NCI-H2171 (cell line): ENCODE data around the gene NCOA7.

Experiments
- DNase-seq: peaks from one replicate; lab custom pipeline; 2025; lab: John Stamatoyannopoulos, UW

The NCOA7 gene, protein sequence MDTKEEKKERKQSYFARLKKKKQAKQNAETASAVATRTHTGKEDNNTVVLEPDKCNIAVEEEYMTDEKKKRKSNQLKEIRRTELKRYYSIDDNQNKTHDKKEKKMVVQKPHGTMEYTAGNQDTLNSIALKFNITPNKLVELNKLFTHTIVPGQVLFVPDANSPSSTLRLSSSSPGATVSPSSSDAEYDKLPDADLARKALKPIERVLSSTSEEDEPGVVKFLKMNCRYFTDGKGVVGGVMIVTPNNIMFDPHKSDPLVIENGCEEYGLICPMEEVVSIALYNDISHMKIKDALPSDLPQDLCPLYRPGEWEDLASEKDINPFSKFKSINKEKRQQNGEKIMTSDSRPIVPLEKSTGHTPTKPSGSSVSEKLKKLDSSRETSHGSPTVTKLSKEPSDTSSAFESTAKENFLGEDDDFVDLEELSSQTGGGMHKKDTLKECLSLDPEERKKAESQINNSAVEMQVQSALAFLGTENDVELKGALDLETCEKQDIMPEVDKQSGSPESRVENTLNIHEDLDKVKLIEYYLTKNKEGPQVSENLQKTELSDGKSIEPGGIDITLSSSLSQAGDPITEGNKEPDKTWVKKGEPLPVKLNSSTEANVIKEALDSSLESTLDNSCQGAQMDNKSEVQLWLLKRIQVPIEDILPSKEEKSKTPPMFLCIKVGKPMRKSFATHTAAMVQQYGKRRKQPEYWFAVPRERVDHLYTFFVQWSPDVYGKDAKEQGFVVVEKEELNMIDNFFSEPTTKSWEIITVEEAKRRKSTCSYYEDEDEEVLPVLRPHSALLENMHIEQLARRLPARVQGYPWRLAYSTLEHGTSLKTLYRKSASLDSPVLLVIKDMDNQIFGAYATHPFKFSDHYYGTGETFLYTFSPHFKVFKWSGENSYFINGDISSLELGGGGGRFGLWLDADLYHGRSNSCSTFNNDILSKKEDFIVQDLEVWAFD

DNA sequence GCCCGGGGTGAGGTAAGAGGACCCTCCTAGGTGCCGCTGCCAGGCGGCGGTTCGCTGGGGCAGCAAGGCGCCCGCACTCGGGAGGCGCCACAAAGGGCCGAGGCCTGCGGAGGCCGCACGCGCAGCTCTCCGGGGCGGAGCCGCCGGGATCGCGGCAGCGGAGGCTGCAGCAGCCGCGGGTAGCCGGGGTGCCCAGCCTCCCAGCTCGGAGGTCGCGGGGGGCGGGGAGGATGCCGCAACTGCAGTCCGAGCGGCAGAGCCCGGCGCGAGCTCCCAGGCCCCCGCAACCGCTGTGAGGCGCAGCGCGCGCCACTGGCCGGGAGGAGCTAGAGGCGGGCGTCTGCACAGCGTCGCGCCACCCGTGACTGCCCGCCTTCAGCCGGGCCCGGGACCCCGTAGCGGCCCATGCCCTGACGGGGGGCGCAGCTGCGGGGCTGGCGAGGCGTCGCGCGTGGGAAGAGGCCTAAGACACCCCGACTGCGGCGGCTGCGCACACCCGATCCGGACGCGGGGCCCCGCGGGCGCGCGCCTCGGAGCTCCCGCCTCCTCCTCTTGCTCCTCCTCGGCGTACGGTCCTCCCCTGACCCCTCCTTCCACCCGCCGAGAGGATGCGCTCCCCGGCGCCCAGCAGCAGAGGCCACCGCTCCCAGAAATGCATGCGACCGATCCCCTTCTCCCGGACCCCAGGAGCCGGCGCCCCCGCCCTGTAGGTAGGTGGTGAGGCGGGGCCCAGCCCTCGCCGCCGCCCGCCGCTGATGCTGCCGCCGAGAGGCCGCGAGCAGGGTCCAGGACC lies at the start of gene NCOA7:
Gene NCOA7 (plus strand): TSS at position 603 of the 793 bp plus-strand sequence. CDS start 24,395 bp downstream, outside the sequence.
- DNase-seq = peak; percentile 78

DNA sequence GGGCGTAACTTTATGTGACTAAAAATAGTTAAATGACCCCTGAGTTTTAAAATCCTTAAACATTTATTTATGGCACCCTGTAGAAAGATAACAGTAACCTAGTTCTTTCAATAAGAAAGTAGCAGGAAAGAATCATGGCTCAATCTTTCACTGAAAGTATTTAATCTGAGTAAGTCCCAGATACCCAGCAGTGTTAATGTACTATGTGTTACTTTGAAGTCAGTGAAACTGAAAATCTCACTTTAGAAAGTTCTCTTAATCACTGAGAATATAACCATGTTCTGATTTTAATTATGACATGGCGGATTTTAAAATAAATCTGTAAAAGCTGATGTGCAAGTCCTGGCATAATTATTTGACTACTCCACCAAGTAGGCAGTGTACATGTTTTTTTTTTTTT lies 49.4 kb upstream of the NCOA7 start:
- no peak for DNase-seq

DNA sequence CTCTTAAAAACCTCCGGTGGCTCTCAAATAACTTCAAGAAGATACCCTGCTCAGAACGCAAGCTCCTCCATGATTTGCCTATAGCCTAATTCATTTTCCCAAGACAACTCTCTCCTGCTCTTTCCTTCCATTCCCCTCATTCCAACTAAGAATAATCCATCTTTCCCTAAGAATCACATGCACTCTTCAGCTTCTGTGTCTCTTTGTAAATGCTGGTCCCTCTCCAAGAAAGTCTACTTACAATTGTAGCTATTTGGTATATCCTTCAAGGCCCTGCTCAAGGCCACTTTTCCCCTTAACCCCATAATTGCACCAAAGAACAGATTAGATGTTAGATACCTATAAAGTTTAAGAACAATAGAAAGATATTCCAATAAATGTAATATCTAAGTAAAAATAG lies 48.7 kb upstream of the NCOA7 start:
- DNase-seq = no peak

DNA sequence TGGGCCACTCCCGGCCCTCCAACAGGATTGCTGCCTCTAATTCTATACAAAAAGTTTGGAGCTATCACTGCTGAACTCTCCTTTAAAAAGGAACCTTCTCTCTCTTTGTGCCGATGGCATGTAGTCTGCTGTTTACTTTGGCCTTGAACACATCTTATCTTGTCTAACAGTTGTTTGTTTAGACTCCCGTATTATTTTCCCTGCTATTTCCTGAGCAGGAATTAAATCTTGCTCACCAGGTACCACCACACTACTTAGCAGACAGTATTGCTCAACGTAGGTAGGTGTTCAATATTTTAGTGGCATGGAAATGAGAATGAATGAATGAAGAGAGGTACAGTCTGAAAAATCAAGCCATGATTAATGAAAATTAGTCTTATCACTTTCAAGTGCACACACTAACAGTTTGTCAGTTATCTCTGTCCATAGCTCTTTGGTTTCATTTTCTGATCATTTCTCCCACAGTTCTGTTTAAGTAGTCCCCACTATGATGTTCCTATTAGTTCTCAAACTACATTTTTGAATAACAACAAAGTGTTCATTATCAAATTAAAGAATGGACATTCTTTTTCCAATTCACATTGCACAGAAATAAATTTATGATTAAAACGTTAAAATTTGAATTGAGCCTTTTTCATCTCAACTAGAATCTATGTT lies 48.2 kb upstream of the NCOA7 start:
- no peak for DNase-seq

DNA sequence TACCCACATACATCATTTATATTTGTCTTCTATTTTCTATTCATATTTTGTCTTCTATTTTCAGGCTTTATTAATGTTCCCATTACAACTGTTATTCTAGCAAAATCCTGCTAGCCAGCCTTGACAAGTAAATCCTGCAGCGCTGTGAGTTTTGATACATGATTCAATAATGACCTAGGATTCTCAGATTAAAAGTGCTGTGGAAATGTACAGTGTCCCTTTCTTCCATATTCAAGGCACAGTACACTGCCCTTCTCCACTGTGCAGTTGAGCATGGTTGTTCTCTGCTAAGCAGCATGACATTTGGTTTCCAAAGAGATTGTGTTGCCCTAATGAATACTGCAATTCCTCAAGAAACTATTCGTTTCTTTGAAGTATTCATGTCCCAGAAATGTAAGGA lies 47.2 kb upstream of the NCOA7 start:
- no peak for DNase-seq

DNA sequence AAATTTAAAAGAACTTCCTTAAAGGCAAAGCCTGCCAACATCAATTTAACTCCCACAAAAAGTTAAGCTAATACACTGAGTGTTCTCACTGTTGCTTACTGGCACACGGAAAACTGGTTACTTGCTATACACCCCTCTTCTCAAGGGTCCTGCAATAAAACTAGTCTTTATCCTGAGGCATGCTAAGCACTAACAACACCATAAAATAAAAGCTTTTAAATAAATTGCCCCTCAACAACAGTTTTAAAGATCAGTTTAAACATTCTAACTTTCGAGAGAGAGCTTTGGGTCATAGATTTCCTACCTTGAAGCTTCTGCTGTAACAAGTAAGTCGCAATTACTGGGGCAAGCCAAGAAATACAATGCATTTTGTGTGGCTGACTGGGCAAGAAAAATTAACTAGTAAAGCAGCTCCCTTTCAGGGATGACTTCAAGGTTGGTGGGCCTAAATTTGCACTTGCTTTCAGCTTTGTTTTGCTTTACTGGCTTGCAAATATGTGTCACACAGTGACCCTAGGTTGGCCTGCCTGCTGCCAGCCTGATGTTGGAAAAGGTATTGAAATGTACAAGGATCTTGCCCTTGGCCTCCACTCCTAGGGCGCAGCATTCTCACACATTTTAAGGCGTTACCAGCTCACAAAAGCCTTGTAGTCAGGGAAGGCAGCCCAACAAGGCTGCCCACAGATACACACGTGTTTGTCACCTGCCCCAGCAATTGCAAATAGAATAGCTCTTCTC lies 45.3 kb upstream of the NCOA7 start:
- no peak for DNase-seq

DNA sequence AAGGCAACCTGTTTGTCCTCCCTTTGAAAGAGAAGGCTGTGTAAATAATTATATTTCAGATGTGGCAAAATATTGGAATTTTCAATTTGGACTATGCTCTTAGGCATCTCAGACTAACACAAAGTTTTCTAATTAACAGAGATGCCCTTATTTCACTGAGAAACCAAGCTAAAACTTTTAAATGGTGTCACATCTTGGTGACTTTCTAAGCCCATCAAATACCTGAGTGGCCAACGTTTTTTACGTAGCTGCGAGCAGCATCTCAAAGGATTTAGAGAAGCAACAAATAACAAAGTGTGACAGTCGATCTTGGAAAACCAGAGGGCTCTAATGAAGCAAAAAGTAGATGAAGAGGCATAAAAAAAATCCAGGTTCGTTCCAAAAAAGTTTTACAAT lies 44.7 kb upstream of the NCOA7 start:
- DNase-seq = no peak

DNA sequence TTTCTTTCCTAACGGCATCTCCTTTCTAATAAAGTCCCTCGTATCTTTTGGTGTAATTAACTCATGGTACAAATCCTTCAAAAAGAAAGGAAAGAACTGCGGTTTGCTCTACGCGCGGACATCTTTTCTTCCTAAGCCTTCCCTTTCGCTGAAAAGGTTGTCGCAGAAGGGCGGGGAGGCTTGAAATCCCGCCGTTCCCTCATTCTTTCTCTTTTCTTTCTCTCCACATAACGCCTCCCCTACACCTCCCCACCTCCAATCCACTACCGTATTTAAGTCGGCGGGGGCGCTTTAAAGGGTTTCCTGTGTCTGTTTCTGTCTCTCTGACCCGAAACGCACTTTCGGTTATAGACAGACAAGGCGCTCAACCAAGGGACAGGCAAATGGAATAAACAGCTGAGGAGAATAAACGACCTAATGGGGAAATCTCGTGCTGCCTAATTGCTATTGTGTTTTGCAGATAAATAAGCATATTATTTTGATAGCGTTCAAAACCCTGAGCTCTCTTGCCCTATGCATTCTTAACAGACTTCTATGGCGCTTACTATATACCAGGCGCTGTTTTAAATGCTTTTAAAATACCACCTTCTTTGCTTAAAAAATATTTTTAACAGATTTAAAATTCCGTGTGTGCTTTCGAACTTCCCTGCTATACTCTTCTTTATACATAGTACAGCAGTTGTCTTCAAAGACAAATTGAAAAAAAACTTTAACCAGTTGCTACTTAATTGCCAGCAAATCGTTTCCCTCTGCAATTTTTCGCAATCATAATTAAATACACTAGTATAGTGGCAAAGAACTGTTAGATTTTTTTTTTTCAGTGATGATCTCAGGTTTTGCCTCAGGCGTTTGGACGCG lies 43.8 kb upstream of the NCOA7 start:
- peak; percentile 84 for DNase-seq

DNA sequence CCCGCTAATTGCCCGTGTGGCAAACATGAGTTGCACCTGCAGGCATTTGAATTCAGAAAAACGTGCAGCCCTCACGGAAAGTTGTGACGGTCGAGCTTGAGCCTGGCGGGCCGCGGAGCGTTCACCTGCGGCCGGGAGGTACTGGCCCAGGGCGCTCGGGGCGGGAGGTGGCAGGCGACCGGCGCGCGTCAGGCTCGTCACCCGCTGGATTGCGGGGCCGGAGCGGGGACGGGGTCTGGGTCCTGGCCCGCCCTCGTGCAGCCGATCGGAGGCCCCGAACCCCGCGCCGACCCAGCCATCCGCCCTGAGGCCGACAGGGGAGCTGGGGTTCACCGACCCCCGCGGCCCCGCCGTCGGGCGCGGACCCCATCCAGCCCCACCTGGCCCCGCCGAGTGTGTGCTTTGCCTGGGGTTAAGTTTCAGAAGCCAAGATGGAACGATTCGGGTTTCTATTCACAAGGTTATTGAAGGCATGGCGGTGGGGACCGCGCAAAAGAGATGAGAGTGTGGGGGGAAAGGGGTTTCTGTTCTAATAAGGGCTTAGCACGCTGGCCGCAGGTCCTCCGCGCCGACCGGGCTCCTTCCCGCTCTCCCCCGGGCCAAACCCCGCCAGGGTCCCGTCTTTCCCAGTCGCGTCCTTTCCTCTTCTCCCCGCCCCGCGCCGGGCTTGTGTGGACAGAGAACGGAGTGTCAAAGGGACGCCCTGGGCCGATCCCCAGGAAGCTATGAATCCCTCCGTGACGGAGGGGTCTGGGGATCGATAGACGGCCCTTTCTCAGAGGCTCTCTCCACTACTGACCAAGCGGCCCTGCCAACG lies 43.0 kb upstream of the NCOA7 start:
- peak; percentile 58 for DNase-seq

DNA sequence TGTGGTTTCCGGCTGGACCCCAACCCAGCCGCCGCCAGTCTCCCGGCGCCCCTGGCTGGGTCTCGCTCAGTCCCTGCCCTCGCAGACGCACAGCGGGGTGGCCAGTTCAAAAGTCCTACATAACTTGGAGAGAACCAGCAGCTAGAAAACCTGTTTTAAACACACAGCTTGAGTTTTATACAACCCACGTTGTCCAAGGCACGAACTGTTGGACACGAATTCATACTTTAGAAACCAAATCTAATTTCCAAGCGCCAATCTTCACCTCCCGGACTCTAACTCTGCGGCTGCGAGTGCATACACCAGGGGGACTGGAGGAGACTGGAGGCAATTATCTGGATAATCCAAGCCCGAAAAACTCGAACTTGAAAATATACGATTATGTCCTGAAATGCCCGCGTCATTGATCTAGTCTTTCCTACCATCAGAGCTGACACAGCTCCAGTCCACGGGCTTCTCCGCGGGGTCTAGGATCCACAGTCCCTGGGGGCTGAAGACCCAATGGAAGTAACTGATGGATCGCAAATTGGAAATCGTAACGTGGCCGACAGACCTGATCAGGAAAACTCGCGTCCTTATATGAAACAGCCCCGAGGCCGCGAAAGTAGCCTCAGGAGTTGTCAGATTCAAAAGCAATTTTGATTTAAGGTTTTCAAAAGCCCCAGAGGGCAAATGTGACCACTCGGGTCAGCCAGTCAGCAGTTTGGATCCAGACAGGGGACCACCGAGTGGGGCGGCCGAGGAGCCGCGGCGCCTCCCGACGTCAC lies 42.2 kb upstream of the NCOA7 start:
- DNase-seq = peak; percentile 58

DNA sequence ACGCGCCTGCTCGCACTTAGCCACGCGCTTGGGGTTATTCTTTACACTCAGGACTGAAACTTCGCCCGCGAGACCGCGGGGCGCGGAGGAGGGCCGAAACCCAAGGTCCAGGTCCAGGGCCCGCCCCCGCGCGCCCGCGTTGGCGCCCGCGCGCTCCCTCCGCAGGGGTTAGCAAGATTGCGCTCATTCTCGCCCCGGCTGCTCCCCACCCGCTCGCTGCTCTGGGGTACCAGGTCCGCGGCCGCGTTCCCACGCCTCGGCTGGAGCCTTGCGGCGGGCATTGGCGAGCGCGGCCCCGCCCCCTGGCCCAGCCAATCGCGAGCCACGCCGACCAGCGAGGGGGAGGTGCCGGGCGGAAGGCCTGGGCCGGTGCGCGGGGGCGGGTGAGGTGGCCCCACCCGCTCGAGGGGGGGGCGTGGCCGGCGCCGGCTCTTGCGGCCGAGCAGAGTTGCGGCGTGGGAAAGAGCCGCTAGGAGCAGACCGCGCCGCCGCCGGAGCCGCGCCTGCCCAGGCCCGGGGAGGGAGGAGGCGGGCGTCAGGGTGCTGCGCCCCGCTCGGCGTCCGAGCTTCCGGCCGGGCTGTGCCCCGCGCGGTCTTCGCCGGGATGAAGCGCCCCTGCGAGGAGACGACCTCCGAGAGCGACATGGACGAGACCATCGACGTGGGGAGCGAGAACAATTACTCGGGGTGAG lies 41.4 kb upstream of the NCOA7 start, which contains the start of gene HEY2:
Gene HEY2 (plus strand): TSS at position 460 of the 692 bp plus-strand sequence. CDS start 145 bp downstream, at position 605.
- DNase-seq = peak; percentile 92

DNA sequence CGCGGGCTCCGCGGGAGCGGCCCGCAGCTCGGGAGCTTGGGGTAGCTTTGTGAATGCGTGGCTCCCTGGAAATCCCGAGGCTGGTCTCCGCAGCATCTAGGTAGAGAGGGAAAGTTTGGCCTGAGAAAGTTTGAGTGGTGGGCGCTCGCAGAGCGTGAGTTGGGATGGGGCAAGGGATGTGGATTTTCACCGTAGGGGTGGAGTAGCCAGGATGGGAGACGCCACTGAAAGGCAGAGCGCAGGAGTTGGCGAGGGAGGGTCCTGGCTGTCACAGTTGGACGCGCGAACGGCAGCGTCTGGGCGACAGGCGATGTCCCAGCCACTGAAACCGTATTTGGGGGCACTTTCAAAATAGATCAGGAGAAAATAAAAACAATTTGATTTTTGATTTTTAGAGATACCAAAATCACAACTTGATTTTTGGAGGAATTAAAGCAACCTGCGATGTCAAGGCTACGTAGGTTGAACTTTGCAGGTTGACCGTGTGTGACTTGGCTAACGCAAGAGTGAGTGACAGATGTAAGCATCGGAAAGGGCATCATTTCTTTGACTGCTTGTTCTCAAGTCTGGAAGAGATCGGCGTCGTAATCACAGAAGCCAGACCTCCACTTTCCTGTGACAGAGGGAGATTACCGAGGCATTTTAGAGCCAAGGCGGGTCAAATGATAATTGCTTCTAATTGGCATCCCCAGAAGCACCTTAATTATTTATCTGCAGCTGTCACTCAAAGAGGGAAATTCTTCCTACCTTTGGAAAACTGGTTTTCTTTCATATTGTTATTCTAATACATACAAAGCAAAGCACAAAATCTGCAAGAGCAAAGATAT lies 40.7 kb upstream of the NCOA7 start:
- DNase-seq = peak; percentile 43

DNA sequence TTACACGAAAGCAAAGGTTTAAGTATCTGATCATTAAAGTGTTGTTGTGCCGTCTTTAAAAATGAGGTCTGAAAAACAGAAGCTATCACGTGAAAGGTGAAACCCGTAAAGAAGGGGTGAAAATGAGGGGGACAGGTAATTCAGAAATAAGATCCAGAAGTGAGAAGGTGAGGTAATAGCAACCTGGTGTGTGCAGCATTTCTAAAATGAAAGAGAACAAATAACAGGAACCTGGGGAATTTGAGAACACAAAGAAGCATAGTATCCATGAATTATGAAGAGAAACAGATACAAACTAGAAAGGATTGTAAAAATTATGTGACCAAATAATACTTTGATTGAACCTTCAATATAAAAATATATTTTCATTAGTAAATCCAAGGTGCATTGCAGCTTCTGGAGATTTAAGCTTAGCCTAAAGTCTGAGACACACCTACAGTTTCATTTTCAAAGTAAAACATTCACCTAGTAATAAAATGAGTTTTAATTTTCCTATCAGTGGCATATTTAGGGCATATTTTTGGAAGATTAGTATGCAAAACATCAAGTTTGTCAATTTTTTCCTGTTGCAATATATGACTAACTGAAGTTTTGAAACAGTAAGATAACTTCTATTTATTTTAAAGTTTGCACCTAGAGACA lies 39.9 kb upstream of the NCOA7 start:
- DNase-seq = no peak

DNA sequence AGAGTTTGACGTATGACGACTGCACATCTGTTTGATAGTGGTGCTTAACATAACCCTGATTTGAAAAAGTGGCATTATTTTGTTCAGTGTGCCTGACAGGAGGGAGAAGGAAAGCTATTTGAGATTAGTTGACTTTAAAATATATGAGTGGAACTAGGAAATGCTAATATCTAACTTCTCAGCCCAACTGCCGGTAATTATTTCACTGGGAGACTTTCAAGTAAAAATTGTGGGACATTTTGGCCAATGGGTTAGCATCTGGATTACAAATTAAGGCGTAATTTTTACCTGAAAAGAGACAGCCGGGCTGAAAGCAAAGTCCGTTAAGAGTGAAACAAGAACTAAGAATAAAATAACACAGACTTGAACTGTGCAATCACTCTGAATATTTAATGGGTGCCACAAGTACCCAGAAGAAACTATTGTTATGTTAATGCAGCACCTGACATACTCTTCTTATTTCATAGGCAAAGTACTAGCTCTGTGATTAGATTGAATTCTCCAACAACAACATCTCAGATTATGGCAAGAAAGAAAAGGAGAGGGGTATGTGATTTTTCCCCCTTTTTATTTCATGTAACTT lies 39.3 kb upstream of the NCOA7 start:
- no peak for DNase-seq

DNA sequence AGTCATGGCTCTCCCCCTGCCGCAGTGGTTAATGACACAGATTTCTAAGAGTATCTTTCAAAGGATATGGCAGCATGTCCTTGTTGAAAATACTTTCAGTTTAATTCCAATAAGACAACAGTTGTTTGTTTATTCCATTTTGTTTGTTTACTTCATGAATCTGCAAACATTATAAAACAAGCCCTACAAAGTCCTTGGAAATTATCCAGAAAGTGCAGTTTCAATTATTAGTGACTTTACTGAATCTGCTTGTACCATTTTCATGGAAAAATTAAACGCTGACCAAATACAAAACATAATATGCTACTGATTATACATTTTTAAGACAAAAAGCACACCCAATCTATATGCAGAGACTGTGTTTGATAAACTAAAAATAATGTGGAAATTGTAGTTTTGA lies 38.0 kb upstream of the NCOA7 start:
- DNase-seq = no peak
